GM18951 (cell line): ENCODE data around the gene ITFG2.
A peak's percentile ranks its signal among the peaks of the same experiment; 100 is the strongest.

Experiments
- POLR2A ChIP-seq: IDR thresholded peaks from 4 replicates; pipeline ENCODE4 v1.6.1; 2011; ENCODE audit warnings: mild to moderate bottlenecking; ENCODE audit not compliant: insufficient read length, insufficient read depth; ENCODE audit errors: extremely low read depth
- in situ Hi-C: fragments of 300-500 bp; cut with MboI; formaldehyde crosslinking; loops from one replicate; pipeline ENCODE4 v1.12.0; 2022; ENCODE audit warnings: low sequenced_read_pairs, mixed read lengths, inconsistent platforms; ENCODE audit not compliant: unreplicated experiment

The ITFG2 gene

GRCh38 chr12:2856051-2856450, 43.6 kb downstream of the ITFG2 start:
- in situ Hi-C loops = loop anchor here (25.0 kb wide), 1 partner anchor 181 kb away; no protein-coding TSS in a partner anchor
- no peak for TF ChIP-seq POLR2A

GRCh38 chr12:2857021-2857431, 44.6 kb downstream of the ITFG2 start, which contains the start of gene TEX52:
TEX52 (minus strand) TSS chr12:2857039; CDS start chr12:2857026, 13 bp downstream.
- TF ChIP-seq POLR2A = no peak
- in situ Hi-C loops = loop anchor here (25.0 kb wide), 1 partner anchor 180 kb away; no protein-coding TSS in a partner anchor

GRCh38 chr12:2857576-2857975, 45.1 kb downstream of the ITFG2 start:
- in situ Hi-C loops = loop anchor here (25.0 kb wide), 1 partner anchor 180 kb away; no protein-coding TSS in a partner anchor
- TF ChIP-seq POLR2A = no peak

- in situ Hi-C loops = loop anchor here (25.0 kb wide), 1 partner anchor 179 kb away; no protein-coding TSS in a partner anchor
- peak; percentile 2 for TF ChIP-seq POLR2A
Measured at GRCh38 chr12:2858334-2858733, 45.9 kb downstream of the ITFG2 start.

GRCh38 chr12:2858944-2859421, 46.5 kb downstream of the ITFG2 start:
- in situ Hi-C loops = loop anchor here (25.0 kb wide), 1 partner anchor 178 kb away; no protein-coding TSS in a partner anchor
- no peak for TF ChIP-seq POLR2A

- in situ Hi-C loops = loop anchor here (25.0 kb wide), 1 partner anchor 177 kb away; no protein-coding TSS in a partner anchor
Measured at GRCh38 chr12:2860170-2860569, 47.7 kb downstream of the ITFG2 start.

GRCh38 chr12:2862876-2863275, 50.4 kb downstream of the ITFG2 start:
- no peak for TF ChIP-seq POLR2A
- in situ Hi-C loops = loop anchor here (25.0 kb wide), 1 partner anchor 174 kb away; no protein-coding TSS in a partner anchor

More at GRCh38 chr12:2860170-2860569, 47.7 kb downstream of the ITFG2 start:
- TF ChIP-seq POLR2A = no peak

- in situ Hi-C loops = loop anchor here (25.0 kb wide), 1 partner anchor 174 kb away; no protein-coding TSS in a partner anchor
Measured at GRCh38 chr12:2863402-2863801, 50.9 kb downstream of the ITFG2 start.

GRCh38 chr12:2864198-2864597, 51.7 kb downstream of the ITFG2 start:
- in situ Hi-C loops = loop anchor here (25.0 kb wide), 1 partner anchor 173 kb away; no protein-coding TSS in a partner anchor

GRCh38 chr12:2868986-2869632, 56.6 kb downstream of the ITFG2 start:
- in situ Hi-C loops = loop anchor here (25.0 kb wide), 1 partner anchor 168 kb away; no protein-coding TSS in a partner anchor

More at GRCh38 chr12:2864198-2864597, 51.7 kb downstream of the ITFG2 start:
- no peak for TF ChIP-seq POLR2A
